Progenitor cell of endocrine pancreas (in vitro differentiated cells): ENCODE measurements around the gene KDM2A. TPM values are rescaled to one million over a fixed set of nuclear protein-coding genes. Genes with fewer than 3 reads are reported as not detected.

Experiments used
- DNase-seq: peaks from one replicate; pipeline ENCODE4 v3.0.0; 2021; ENCODE audit warnings: low spot score; ENCODE audit not compliant: unreplicated experiment
- H3K27ac Mint-ChIP-seq: 2 replicates; pipeline ENCODE4 v1.8.0; 2021; ENCODE audit warnings: mild to moderate bottlenecking, moderate library complexity, mixed read lengths
- H3K27me3 Mint-ChIP-seq: 2 replicates; pipeline ENCODE4 v1.8.0; 2021; ENCODE audit warnings: mixed read lengths
- H3K36me3 Mint-ChIP-seq: 2 replicates; pipeline ENCODE4 v1.8.0; 2022; ENCODE audit warnings: mixed read lengths; ENCODE audit not compliant: insufficient read depth
- H3K4me1 Mint-ChIP-seq: 2 replicates; pipeline ENCODE4 v1.8.0; 2021; ENCODE audit warnings: low read depth, mixed read lengths
- H3K4me3 Mint-ChIP-seq: 2 replicates; pipeline ENCODE4 v1.8.0; 2021; ENCODE audit warnings: low read depth, mild to moderate bottlenecking, moderate library complexity, mixed read lengths
- H3K9me3 Mint-ChIP-seq: 2 replicates; pipeline ENCODE4 v1.8.0; 2021; ENCODE audit warnings: low read depth, mixed read lengths
- CTCF ChIP-seq: fragments of 200-600 bp; sonication (generic); IDR thresholded peaks from one replicate; pipeline ENCODE4 v1.5.0; 2021; ENCODE audit warnings: antibody characterized with exemption, mild to moderate bottlenecking; ENCODE audit not compliant: unreplicated experiment
- total RNA-seq: library from RNA; stranded (reverse); gene quantifications from 2 replicates; pipeline ENCODE4 v1.2.1, GENCODE V29; 2021

Gene KDM2A
- total RNA-seq, 1 donor from 2014 or later = 108 TPM

GRCh38 chr11:67211656-67212436 lies 92.8 kb downstream of the KDM2A start:
- TF ChIP-seq CTCF = no peak
- DNase-seq = no peak
- no peak overlapping the region for H3K4me3 Mint-ChIP-seq
- H3K9me3 Mint-ChIP-seq = no peaks in the 10 kb centered on the region
- H3K27me3 Mint-ChIP-seq = no peaks in the 10 kb centered on the region
- H3K4me1 Mint-ChIP-seq = peaks cover 2% of the 10 kb centered on the region
- peaks cover 23% of the 10 kb centered on the region for H3K36me3 Mint-ChIP-seq
- no peak overlapping the region for H3K27ac Mint-ChIP-seq

- DNase-seq = no peak
- Mint-ChIP-seq H3K27me3 (no peaks in the 10 kb centered on the region), H3K4me3 (no peak overlapping the region), H3K36me3 (peaks cover 23% of the 10 kb centered on the region), H3K4me1 (no peaks in the 10 kb centered on the region), H3K9me3 (no peaks in the 10 kb centered on the region), H3K27ac (peak overlapping the region; percentile 39)
- no peak for TF ChIP-seq CTCF
Measured at GRCh38 chr11:67213178-67213621, 94.1 kb downstream of the KDM2A start.

- Mint-ChIP-seq H3K36me3 (peaks cover 25% of the 10 kb centered on the region), H3K27ac (no peak overlapping the region), H3K9me3 (no peaks in the 10 kb centered on the region), H3K27me3 (no peaks in the 10 kb centered on the region), H3K4me1 (no peaks in the 10 kb centered on the region), H3K4me3 (no peak overlapping the region)
- no peak for TF ChIP-seq CTCF
- no peak for DNase-seq
Measured at GRCh38 chr11:67227726-67228125, 108.7 kb downstream of the KDM2A start.

- Mint-ChIP-seq H3K4me3 (no peak overlapping the region), H3K9me3 (no peaks in the 10 kb centered on the region), H3K36me3 (peaks cover 21% of the 10 kb centered on the region), H3K27ac (no peak overlapping the region), H3K27me3 (no peaks in the 10 kb centered on the region), H3K4me1 (peaks cover 3% of the 10 kb centered on the region)
- no peak for DNase-seq
- TF ChIP-seq CTCF = no peak
Measured at GRCh38 chr11:67230406-67230805, 111.3 kb downstream of the KDM2A start.

- no peak for DNase-seq
- Mint-ChIP-seq H3K4me3 (no peak overlapping the region), H3K36me3 (peaks cover 22% of the 10 kb centered on the region), H3K9me3 (no peaks in the 10 kb centered on the region), H3K27ac (no peak overlapping the region), H3K27me3 (no peaks in the 10 kb centered on the region), H3K4me1 (peaks cover 3% of the 10 kb centered on the region)
- TF ChIP-seq CTCF = no peak
Measured at GRCh38 chr11:67230886-67231285, 111.8 kb downstream of the KDM2A start.
